Measurements from ENCODE around the gene VWA3B. TPM values are rescaled to one million over a fixed set of nuclear protein-coding genes. Genes with fewer than 3 reads are reported as not detected.
"Not testable (repeated sequence)": the region's sequence is repeated elsewhere in the genome, so short reads cannot be mapped to it uniquely, and the experiment has no call there.

VWA3B gene
- total RNA-seq, 2 experiments from 2014 or later, result not detected

DNA sequence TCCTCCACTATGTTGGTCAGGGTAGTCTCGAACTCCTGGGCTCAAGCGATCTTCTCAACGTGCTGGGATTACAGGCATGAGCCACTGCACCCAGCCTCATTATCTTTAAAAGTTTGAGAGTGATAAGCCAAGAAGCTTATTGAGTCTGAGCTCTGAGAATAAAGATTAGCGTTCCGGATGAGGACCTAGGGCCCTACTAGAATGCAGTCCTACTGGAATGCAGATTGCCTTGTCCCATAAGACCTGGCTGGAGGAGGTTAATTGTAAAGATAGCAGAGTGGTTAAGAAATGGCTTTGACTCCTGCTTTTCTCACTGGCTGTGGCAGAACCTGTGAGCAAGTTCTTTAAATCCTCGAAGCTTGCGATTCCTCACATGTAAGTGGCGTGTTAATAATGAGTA lies 4.0 kb downstream of the VWA3B start:
- CTCF ChIA-PET, result no interaction called here
- POLR2A ChIA-PET, result no interaction called here
- H3K27ac Mint-ChIP-seq, result no peak overlapping the region
- H3K4me3 Mint-ChIP-seq, result no peak overlapping the region
- peaks cover 29% of the 10 kb centered on the region for H3K27me3 Mint-ChIP-seq (ENCODE audit: low read depth)
- H3K36me3 Mint-ChIP-seq (ENCODE audit: low read depth), result peaks cover 2% of the 10 kb centered on the region
- DNase-seq (no peak), ATAC-seq (no peak)
- peaks cover 21% of the 10 kb centered on the region for H3K4me1 Mint-ChIP-seq (ENCODE audit: low read depth)
- peaks cover 15% of the 10 kb centered on the region for H3K9me3 Mint-ChIP-seq (ENCODE audit: insufficient read depth)

DNA sequence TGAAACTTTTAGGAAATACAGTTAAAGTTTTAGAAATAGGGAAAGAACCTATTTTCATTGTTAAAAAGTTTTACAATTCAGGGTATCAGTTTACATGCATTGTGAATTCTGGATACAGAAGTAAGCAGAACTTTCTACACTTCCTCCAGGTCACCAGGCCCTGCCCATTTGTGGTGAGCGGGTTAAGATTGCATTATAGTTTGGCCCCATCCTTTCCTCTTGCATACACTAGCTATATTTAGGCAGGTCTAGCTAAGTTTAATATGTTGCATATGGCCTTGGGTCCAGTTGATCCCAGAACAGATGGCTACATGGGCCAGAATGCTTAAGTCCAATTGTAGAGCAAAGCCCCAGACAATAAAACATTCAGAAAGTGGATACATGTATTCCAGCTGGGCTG lies 4.8 kb downstream of the VWA3B start:
- Mint-ChIP-seq H3K4me1 (ENCODE audit: low read depth) (peaks cover 13% of the 10 kb centered on the region), H3K27ac (no peak overlapping the region), H3K36me3 (ENCODE audit: low read depth) (peaks cover 5% of the 10 kb centered on the region), H3K4me3 (no peak overlapping the region), H3K27me3 (ENCODE audit: low read depth) (peaks cover 29% of the 10 kb centered on the region), H3K9me3 (ENCODE audit: insufficient read depth) (peaks cover 20% of the 10 kb centered on the region)
- ChIA-PET CTCF (no interaction called here), POLR2A (no interaction called here)
- ATAC-seq, result no peak
- no peak for DNase-seq

DNA sequence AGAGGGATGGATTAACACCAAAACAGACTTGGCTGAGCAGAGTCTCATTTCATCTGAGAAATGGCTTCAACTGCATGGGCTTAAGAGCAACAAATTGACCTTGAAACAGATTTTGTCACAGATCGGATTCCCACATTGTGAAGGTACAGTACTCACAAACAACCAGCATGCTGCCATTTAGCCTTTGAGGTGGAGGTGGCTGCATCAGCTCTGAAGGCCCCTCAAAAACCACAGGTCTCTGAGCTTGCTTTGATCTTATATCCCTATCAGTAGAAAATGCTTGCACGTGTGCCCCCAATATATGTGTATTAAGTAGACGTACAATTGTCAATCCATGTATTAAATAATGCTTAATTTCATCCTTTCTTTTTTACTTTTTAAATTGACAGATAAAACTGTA lies 6.2 kb downstream of the VWA3B start:
- no peak for DNase-seq
- POLR2A ChIA-PET, result no interaction called here
- Mint-ChIP-seq H3K4me3 (no peak overlapping the region), H3K4me1 (ENCODE audit: low read depth) (peaks cover 2% of the 10 kb centered on the region), H3K9me3 (ENCODE audit: insufficient read depth) (peaks cover 27% of the 10 kb centered on the region), H3K36me3 (ENCODE audit: low read depth) (peaks cover 5% of the 10 kb centered on the region), H3K27me3 (ENCODE audit: low read depth) (peaks cover 33% of the 10 kb centered on the region), H3K27ac (no peak overlapping the region)
- CTCF ChIA-PET, result no interaction called here
- no peak for ATAC-seq

DNA sequence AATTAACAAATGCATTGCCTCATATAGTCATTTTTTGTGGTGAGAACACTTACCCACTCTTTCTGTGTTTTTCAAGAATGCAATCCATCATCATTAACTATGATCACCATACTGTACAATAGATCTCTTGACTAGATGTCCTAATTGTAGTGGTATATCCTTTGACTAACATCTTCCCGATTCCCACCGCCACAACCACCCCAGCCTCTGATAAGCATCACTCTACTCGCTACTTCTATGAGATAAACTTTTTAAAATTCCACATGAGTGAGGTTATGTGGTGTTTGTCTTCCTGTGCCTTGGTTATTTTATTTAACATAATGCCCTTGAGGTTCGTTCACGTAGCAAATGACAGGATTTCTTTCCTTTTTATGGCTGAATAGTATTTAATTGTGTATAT lies 6.6 kb downstream of the VWA3B start:
- Mint-ChIP-seq H3K4me1 (ENCODE audit: low read depth) (peaks cover 2% of the 10 kb centered on the region), H3K9me3 (ENCODE audit: insufficient read depth) (peaks cover 27% of the 10 kb centered on the region), H3K4me3 (no peak overlapping the region), H3K27me3 (ENCODE audit: low read depth) (peaks cover 36% of the 10 kb centered on the region), H3K36me3 (ENCODE audit: low read depth) (peaks cover 5% of the 10 kb centered on the region), H3K27ac (no peak overlapping the region)
- POLR2A ChIA-PET, result no interaction called here
- no peak for ATAC-seq
- DNase-seq, result no peak
- CTCF ChIA-PET, result no interaction called here

DNA sequence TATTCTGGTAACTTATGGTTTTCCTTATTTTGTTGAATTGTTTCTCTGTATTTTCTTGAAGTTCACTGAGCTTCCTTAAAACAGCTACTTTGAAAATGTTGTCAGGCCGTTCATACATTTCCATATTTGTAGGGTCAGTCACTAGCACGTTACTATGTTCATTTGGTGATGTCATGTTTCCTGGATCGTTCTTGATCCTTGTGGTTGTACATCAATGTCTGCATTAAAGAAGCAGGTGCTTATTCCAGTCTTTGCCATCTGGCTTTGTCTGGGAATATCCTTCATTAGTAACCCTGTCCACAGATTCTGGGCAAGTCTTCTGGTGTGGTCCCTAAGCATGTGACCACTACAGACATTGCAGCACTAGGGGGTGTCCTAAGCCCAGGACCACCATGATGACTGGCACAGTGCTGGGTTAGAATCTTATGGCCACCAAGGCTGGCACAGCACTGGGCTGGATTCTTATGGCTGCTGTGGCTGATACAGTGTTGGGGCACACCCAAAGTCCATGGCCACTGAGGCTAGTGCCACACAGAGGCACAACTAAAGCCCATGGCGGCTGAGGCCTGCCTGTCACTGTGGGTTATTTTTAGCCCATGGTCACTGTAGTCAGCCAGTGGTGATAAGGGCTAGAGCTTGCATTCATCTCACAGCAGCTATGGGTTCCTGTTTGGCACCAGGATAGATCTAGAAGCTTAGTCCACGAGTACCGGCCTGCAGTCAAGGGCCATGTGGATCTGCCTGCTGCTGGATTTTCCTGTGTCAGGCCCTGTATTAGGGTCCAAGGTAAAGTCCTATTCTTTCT lies 13.2 kb downstream of the VWA3B start:
- Mint-ChIP-seq H3K4me3 (no peak overlapping the region), H3K9me3 (ENCODE audit: insufficient read depth) (peaks cover 28% of the 10 kb centered on the region), H3K27ac (no peak overlapping the region), H3K4me1 (ENCODE audit: low read depth) (no peaks in the 10 kb centered on the region), H3K27me3 (ENCODE audit: low read depth) (peaks cover 26% of the 10 kb centered on the region), H3K36me3 (ENCODE audit: low read depth) (peaks cover 5% of the 10 kb centered on the region)
- no peak for ATAC-seq
- POLR2A ChIA-PET, result no interaction called here
- DNase-seq, result no peak
- CTCF ChIA-PET, result no interaction called here

DNA sequence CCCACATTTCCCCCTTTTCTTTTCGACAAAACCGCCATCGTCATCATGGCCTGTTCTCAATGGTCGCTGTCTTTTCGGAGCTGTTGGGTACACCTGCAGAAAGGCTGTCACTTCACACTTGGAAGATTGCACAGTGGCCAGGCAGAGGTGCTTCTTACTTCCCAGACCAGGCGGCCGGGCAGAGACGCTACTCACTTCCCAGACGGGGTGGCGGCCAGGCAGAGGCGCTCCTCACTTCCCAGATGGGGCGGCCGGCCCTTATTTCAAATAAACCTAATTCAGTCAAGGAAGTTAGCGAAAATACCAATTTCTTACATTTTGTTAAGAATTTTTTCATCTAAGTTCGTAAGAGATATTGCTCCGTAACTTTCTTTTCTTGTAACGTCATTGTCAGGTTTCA lies 15.3 kb downstream of the VWA3B start:
- H3K4me1 Mint-ChIP-seq (ENCODE audit: low read depth); H3K4me3 Mint-ChIP-seq; H3K27ac Mint-ChIP-seq; CTCF ChIA-PET; H3K36me3 Mint-ChIP-seq (ENCODE audit: low read depth); POLR2A ChIA-PET; ATAC-seq; DNase-seq: not testable (repeated sequence)
- Mint-ChIP-seq H3K9me3 (ENCODE audit: insufficient read depth) (peaks cover 18% of the 10 kb centered on the region), H3K27me3 (ENCODE audit: low read depth) (peaks cover 20% of the 10 kb centered on the region)

DNA sequence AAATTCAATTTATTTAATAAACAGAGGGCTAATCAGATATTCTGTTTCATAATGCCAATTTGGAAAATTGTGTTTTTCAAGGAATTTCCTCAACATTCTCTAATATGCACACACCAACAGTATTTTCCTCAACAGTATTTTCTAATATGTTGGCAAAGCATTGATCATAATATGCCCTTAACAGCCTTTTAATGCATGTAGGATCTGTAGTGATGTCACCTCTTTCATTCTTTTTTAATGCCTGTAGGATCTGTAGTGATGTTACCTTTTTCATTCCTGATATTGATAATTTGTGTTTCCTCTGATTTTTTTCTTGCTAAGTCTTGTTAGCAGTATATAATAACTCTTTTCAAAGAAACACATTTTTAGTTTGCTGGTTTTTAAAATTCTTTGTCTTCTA lies 15.9 kb downstream of the VWA3B start:
- ATAC-seq (no peak), DNase-seq (no peak)
- POLR2A ChIA-PET, result no interaction called here
- H3K27me3 Mint-ChIP-seq (ENCODE audit: low read depth), result peaks cover 23% of the 10 kb centered on the region
- H3K9me3 Mint-ChIP-seq (ENCODE audit: insufficient read depth), result peaks cover 14% of the 10 kb centered on the region
- H3K4me3 Mint-ChIP-seq, result no peak overlapping the region
- H3K27ac Mint-ChIP-seq, result no peak overlapping the region
- no peaks in the 10 kb centered on the region for H3K36me3 Mint-ChIP-seq (ENCODE audit: low read depth)
- no peaks in the 10 kb centered on the region for H3K4me1 Mint-ChIP-seq (ENCODE audit: low read depth)
- CTCF ChIA-PET, result no interaction called here

DNA sequence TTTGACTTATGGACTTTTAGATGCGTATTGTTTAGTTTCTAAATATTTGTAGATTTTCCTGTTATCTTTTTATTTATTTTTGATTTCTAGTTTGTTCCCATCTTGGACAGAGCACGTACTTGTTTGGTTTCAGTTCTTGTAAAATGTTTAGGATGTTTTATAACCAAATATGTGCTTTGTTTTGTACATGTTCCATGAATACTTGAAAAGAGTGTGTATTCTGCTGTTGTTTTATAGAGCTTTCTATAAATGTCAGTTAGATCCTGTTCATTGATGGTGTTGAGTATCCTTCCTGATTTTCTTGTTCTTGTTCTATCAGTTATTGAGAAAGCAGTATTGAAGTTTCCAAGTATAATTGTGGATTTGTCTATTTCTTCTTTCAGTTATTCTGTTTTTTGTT lies 21.1 kb downstream of the VWA3B start:
- H3K36me3 Mint-ChIP-seq (ENCODE audit: low read depth), result no peaks in the 10 kb centered on the region
- no peaks in the 10 kb centered on the region for H3K4me1 Mint-ChIP-seq (ENCODE audit: low read depth)
- POLR2A ChIA-PET, result no interaction called here
- no peak overlapping the region for H3K27ac Mint-ChIP-seq
- peaks cover 31% of the 10 kb centered on the region for H3K27me3 Mint-ChIP-seq (ENCODE audit: low read depth)
- peaks cover 15% of the 10 kb centered on the region for H3K9me3 Mint-ChIP-seq (ENCODE audit: insufficient read depth)
- DNase-seq, result no peak
- ATAC-seq, result no peak
- no peak overlapping the region for H3K4me3 Mint-ChIP-seq
- CTCF ChIA-PET, result no interaction called here

DNA sequence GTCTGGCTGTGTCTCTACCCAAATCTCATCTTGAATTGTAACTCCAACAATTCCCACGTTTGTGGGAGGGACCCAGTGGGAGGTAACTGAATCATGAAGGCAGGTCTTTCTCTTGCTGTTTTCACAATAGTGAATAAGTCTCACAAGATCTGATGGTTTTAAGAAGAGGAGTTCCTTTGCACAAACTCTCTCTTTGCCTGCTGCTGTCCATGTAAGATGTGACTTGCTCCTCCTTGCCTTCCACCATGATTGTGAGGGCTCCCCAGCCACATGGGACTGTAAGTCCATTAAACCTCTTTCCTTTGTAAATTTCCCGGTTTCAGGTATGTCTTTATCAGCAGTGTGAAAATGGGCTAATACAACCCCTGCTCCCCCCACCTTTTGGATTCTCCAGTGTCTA lies 23.8 kb downstream of the VWA3B start:
- H3K27me3 Mint-ChIP-seq (ENCODE audit: low read depth), result peaks cover 33% of the 10 kb centered on the region
- peaks cover 11% of the 10 kb centered on the region for H3K9me3 Mint-ChIP-seq (ENCODE audit: insufficient read depth)
- no peaks in the 10 kb centered on the region for H3K36me3 Mint-ChIP-seq (ENCODE audit: low read depth)
- H3K4me1 Mint-ChIP-seq (ENCODE audit: low read depth), result no peaks in the 10 kb centered on the region
- H3K27ac Mint-ChIP-seq, result no peak overlapping the region
- no peak for ATAC-seq
- H3K4me3 Mint-ChIP-seq, result no peak overlapping the region
- no peak for DNase-seq
- ChIA-PET POLR2A (no interaction called here), CTCF (no interaction called here)

DNA sequence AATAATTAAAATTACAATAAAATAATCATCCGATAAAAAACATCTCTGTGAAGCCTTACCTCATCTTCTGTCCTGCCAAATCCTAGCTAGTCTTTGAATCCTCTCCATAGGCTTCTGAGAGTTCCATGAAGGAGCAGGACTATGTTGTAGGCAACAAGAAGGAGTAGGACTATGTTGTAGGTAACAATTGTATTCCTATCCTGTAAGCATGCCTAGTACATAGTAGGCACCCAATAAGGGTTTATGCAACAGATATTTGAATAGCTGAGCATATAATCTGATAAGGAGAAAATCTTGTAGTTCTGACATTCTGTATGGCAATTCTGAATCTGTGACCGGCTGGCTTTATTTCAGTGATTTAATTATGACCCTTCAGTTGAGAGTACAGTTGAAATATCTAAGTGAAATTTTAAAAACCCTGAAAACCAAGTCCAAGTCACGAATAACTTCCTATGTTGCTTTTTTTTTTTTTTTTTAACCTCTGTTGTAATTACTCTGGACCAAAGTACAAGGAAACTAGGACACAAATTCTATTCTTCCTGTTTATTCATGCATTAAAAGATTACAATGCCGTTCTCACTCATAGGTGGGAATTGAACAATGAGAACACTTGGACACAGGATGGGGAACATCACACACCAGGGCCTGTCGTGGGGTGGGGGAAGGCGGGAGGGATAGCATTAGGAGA lies 27.8 kb downstream of the VWA3B start:
- DNase-seq, result no peak
- Mint-ChIP-seq H3K9me3 (ENCODE audit: insufficient read depth) (peaks cover 11% of the 10 kb centered on the region), H3K4me1 (ENCODE audit: low read depth) (no peaks in the 10 kb centered on the region), H3K27ac (no peak overlapping the region), H3K36me3 (ENCODE audit: low read depth) (no peaks in the 10 kb centered on the region), H3K4me3 (no peak overlapping the region), H3K27me3 (ENCODE audit: low read depth) (peaks cover 27% of the 10 kb centered on the region)
- CTCF ChIA-PET, result no interaction called here
- no peak for ATAC-seq
- POLR2A ChIA-PET, result no interaction called here

DNA sequence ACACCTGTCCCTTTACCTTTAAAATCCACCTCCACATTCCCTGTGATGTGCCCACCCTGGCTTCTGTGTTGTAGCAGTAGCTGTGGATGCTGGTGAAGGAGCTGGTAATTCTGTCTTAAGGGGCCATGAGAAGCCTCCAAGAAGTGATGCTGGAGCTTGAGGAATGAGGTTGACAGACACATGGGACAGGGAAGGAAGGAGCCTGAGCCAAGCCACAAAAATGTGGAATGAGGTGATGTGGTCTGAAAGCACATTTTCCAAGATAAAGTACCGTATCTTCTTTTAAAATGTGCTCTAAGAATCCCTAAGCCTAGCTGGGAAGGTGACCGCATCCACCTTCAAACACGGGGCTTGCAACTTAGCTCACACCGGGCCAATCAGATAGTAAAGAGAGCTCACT lies 31.2 kb downstream of the VWA3B start:
- Mint-ChIP-seq H3K4me3 (no peak overlapping the region), H3K27ac (no peak overlapping the region), H3K9me3 (ENCODE audit: insufficient read depth) (no peaks in the 10 kb centered on the region), H3K27me3 (ENCODE audit: low read depth) (peaks cover 10% of the 10 kb centered on the region), H3K36me3 (ENCODE audit: low read depth) (no peaks in the 10 kb centered on the region), H3K4me1 (ENCODE audit: low read depth) (peaks cover under 1% of the 10 kb centered on the region)
- no peak for DNase-seq
- ChIA-PET POLR2A (no interaction called here), CTCF (no interaction called here)
- no peak for ATAC-seq

DNA sequence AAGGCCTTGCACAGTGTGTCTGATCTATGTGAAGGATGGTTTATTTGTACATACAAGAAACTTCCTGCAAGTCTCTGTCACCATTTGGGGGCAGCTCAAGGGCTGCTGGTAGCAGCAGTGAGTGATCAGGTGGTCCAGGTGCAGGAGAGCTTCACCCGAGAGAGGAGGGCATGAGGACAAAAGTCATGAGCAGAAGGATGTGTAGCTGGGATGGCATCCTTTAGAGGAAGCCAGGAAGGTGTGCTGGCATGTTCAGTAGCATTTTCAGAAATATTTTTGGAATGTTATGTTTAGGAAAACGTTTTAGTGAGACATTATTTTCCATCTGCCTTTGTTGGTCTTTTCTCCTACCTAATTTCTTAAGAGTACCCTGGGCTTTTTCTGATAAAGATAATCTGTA lies 31.9 kb downstream of the VWA3B start:
- ATAC-seq (no peak), DNase-seq (no peak)
- Mint-ChIP-seq H3K36me3 (ENCODE audit: low read depth) (no peaks in the 10 kb centered on the region), H3K27ac (no peak overlapping the region), H3K4me3 (no peak overlapping the region), H3K4me1 (ENCODE audit: low read depth) (peaks cover 8% of the 10 kb centered on the region), H3K9me3 (ENCODE audit: insufficient read depth) (no peaks in the 10 kb centered on the region), H3K27me3 (ENCODE audit: low read depth) (peaks cover 10% of the 10 kb centered on the region)
- POLR2A ChIA-PET, result interaction anchor here (0.6 kb wide), 1 partner anchor 50 kb away, joined by 3 read pairs; no protein-coding TSS in a partner anchor
- CTCF ChIA-PET, result no interaction called here

DNA sequence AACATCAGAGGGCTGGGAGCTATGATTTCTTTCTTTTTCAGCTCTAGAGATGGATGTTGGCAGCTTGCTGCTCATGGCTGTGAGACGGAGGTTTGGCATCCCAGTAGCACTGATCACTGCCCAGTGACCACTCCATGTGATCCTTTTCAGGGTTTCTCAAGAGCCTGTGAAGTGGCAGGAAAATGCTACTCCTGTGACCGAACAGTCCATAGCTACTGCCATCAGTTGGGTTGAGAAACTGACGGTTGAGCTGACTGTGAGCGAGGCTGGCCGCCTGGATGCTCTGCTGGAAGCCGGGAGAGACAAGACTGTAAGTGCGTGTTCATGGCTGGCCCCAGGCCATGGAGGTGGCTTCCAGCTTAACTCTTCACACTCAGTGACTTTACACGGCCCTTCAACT lies 34.2 kb downstream of the VWA3B start:
- Mint-ChIP-seq H3K27me3 (ENCODE audit: low read depth) (peaks cover 9% of the 10 kb centered on the region), H3K9me3 (ENCODE audit: insufficient read depth) (no peaks in the 10 kb centered on the region), H3K4me1 (ENCODE audit: low read depth) (peaks cover 11% of the 10 kb centered on the region), H3K36me3 (ENCODE audit: low read depth) (no peaks in the 10 kb centered on the region), H3K27ac (no peak overlapping the region), H3K4me3 (no peak overlapping the region)
- ATAC-seq (no peak), DNase-seq (no peak)
- CTCF ChIA-PET, result no interaction called here
- POLR2A ChIA-PET, result no interaction called here
